H9 (cell line): ENCODE results near the gene NPHP4. TPM values are rescaled to one million over a fixed set of nuclear protein-coding genes. Genes with fewer than 3 reads are reported as not detected.

Experiments
- DNase-seq: peaks from one replicate; pipeline ENCODE4 v3.0.0-alpha.2; 2017
- H2AFZ ChIP-seq: one replicate; pipeline ENCODE4 v1.6.1; 2013; ENCODE audit warnings: mild to moderate bottlenecking, low read length, control low read depth, moderate library complexity
- H2AK5ac ChIP-seq: 2 replicates; pipeline ENCODE4 v1.6.1; 2013; ENCODE audit warnings: low read length, control low read depth, mixed read lengths; ENCODE audit not compliant: insufficient read length
- H2BK120ac ChIP-seq: one replicate; pipeline ENCODE4 v1.6.1; 2013; ENCODE audit warnings: low read depth, mild to moderate bottlenecking, low read length, control low read depth, inconsistent platforms; ENCODE audit not compliant: poor library complexity, severe bottlenecking
- H2BK12ac ChIP-seq: 2 replicates; pipeline ENCODE4 v1.6.1; 2013; ENCODE audit warnings: low read length, control low read depth, mixed read lengths, low read depth; ENCODE audit not compliant: insufficient read length
- H2BK15ac ChIP-seq: 2 replicates; pipeline ENCODE4 v1.6.1; 2013; ENCODE audit warnings: low read depth, low read length, control low read depth
- H2BK20ac ChIP-seq: one replicate; pipeline ENCODE4 v1.6.1; 2013; ENCODE audit warnings: low read depth, mild to moderate bottlenecking, low read length, control low read depth, inconsistent platforms; ENCODE audit not compliant: poor library complexity, severe bottlenecking
- H2BK5ac ChIP-seq: 2 replicates; pipeline ENCODE4 v1.6.1; 2013; ENCODE audit warnings: low read length, control low read depth, mixed read lengths; ENCODE audit not compliant: insufficient read length
- H3K14ac ChIP-seq: 2 replicates; pipeline ENCODE4 v1.6.1; 2013; ENCODE audit warnings: low read length, control low read depth; ENCODE audit not compliant: insufficient read depth
- H3K18ac ChIP-seq: 2 replicates; pipeline ENCODE4 v1.6.1; 2013; ENCODE audit warnings: low read depth, mild to moderate bottlenecking, mixed read lengths, low read length, control low read depth; ENCODE audit not compliant: insufficient read length
- H3K23ac ChIP-seq: 2 replicates; pipeline ENCODE4 v1.6.1; 2013; ENCODE audit warnings: low read length, control low read depth, mixed read lengths, low read depth; ENCODE audit not compliant: insufficient read length
- H3K23me2 ChIP-seq: 2 replicates; pipeline ENCODE4 v1.6.1; 2013; ENCODE audit warnings: low read depth, mild to moderate bottlenecking, mixed read lengths, low read length, control low read depth; ENCODE audit not compliant: insufficient read length, poor library complexity, severe bottlenecking
- H3K27ac ChIP-seq: 2 replicates; pipeline ENCODE4 v1.5.1; 2013; ENCODE audit warnings: low read length, control low read depth, mixed read lengths, low read depth; ENCODE audit not compliant: insufficient read length
- H3K27me3 ChIP-seq: 2 replicates; pipeline ENCODE4 v1.6.1; 2013; ENCODE audit warnings: low read length, control low read depth, inconsistent platforms; ENCODE audit not compliant: insufficient read depth
- H3K4ac ChIP-seq: 2 replicates; pipeline ENCODE4 v1.6.1; 2013; ENCODE audit warnings: low read depth, mild to moderate bottlenecking, control low read depth, inconsistent platforms, low read length, moderate library complexity
- H3K4me1 ChIP-seq: 2 replicates; pipeline ENCODE4 v1.6.1; 2013; ENCODE audit warnings: low read length, control low read depth, inconsistent platforms; ENCODE audit not compliant: insufficient read depth
- H3K4me2 ChIP-seq: 2 replicates; pipeline ENCODE4 v1.6.1; 2013; ENCODE audit warnings: low read length, control low read depth, mixed read lengths; ENCODE audit not compliant: insufficient read length, insufficient read depth
- H3K56ac ChIP-seq: 2 replicates; pipeline ENCODE4 v1.6.1; 2013; ENCODE audit warnings: low read depth, mild to moderate bottlenecking, mixed read lengths, low read length, control low read depth; ENCODE audit not compliant: insufficient read length
- H3K79me1 ChIP-seq: 2 replicates; pipeline ENCODE4 v1.6.1; 2013; ENCODE audit warnings: low read depth, mild to moderate bottlenecking, moderate library complexity, low read length, control low read depth, inconsistent platforms; ENCODE audit not compliant: insufficient read depth, poor library complexity, severe bottlenecking
- H3K79me2 ChIP-seq: 2 replicates; pipeline ENCODE4 v1.6.1; 2013; ENCODE audit warnings: low read length, control low read depth, inconsistent platforms; ENCODE audit not compliant: insufficient read depth
- H3K9ac ChIP-seq: 2 replicates; pipeline ENCODE4 v1.6.1; 2013; ENCODE audit warnings: low read length, control low read depth, mixed read lengths; ENCODE audit not compliant: insufficient read length; ENCODE audit errors: extremely low read depth
- H3K9me3 ChIP-seq: one replicate; pipeline ENCODE4 v1.6.1; 2013; ENCODE audit warnings: low read depth, low read length, inconsistent platforms; ENCODE audit not compliant: control insufficient read depth
- H3T11ph ChIP-seq: one replicate; pipeline ENCODE4 v1.6.1; 2013; ENCODE audit warnings: mild to moderate bottlenecking, low read length, control low read depth, inconsistent platforms
- H4K20me1 ChIP-seq: one replicate; pipeline ENCODE4 v1.6.1; 2013; ENCODE audit not compliant: control insufficient read depth, insufficient read length, insufficient read depth
- H4K5ac ChIP-seq: 2 replicates; pipeline ENCODE4 v1.6.1; 2013; ENCODE audit warnings: low read depth, mild to moderate bottlenecking, mixed read lengths, low read length, control low read depth; ENCODE audit not compliant: insufficient read length
- H4K8ac ChIP-seq: replicated peaks from 2 replicates; pipeline ENCODE4 v1.6.1; 2013; ENCODE audit warnings: low read length, control low read depth, mixed read lengths, low read depth; ENCODE audit not compliant: insufficient read length
- H4K91ac ChIP-seq: 2 replicates; pipeline ENCODE4 v1.6.1; 2013; ENCODE audit warnings: low read depth, mild to moderate bottlenecking, moderate library complexity, mixed read lengths, low read length, control low read depth; ENCODE audit not compliant: insufficient read length
- H3K27ac Mint-ChIP-seq, 3 experiments: 2 replicates in 2 of 3; 3 replicates in 1 of 3; pipeline ENCODE4 v1.8.0; 2020 to 2021; ENCODE audit warnings: mixed read lengths in 3 of 3, mild to moderate bottlenecking in 1 of 3, moderate library complexity in 1 of 3
- H3K27me3 Mint-ChIP-seq: 2 replicates; pipeline ENCODE4 v1.8.0; 2021; ENCODE audit warnings: low read depth, mild to moderate bottlenecking, moderate library complexity, mixed read lengths
- H3K36me3 Mint-ChIP-seq, 3 experiments: 2 replicates in 2 of 3; 3 replicates in 1 of 3; pipeline ENCODE4 v1.8.0; 2020 to 2021; ENCODE audit warnings: low read depth in 3 of 3, mixed read lengths in 3 of 3; ENCODE audit not compliant: insufficient read depth in 1 of 3
- H3K4me1 Mint-ChIP-seq, 2 experiments: 2 replicates each; pipeline ENCODE4 v1.8.0; 2020; ENCODE audit warnings: mixed read lengths in 2 of 2
- H3K4me3 Mint-ChIP-seq, 2 experiments: 2 replicates in 1 of 2; 3 replicates in 1 of 2; pipeline ENCODE4 v1.8.0; 2020 to 2021; ENCODE audit warnings: mild to moderate bottlenecking in 2 of 2, mixed read lengths in 2 of 2, moderate library complexity in 1 of 2
- H3K9me3 Mint-ChIP-seq, 2 experiments: 2 replicates in 1 of 2; 3 replicates in 1 of 2; pipeline ENCODE4 v1.8.0; 2020; ENCODE audit warnings: mild to moderate bottlenecking in 2 of 2, mixed read lengths in 2 of 2, moderate library complexity in 1 of 2
- whole genome bisulfite sequencing: extraction: QIAGEN DNeasy Blood & Tissue Kit; methylation state at CpG from one replicate; pipeline ENCODE4 v1.1.7; 2013; ENCODE audit warnings: missing lambda C conversion rate, low lambda C conversion rate, mixed read lengths; ENCODE audit not compliant: insufficient read length; ENCODE audit errors: extremely low coverage; 5-methylcytosine and 5-hydroxymethylcytosine counted together
- total RNA-seq: library from RNA; stranded (reverse); gene quantifications from 2 replicates; pipeline ENCODE4 v1.2.1, GENCODE V29; 2021
- TF ChIP-seq, protein P1 (sequence below): fragments of 200-600 bp; sonication (generic); conservative IDR thresholded peaks from 3 replicates; pipeline ENCODE4 v1.8.0; 2021; ENCODE audit warnings: antibody characterized with exemption, mild to moderate bottlenecking

The NPHP4 gene
- total RNA-seq, 1 experiment from 2014 or later, result 17.6 TPM

DNA sequence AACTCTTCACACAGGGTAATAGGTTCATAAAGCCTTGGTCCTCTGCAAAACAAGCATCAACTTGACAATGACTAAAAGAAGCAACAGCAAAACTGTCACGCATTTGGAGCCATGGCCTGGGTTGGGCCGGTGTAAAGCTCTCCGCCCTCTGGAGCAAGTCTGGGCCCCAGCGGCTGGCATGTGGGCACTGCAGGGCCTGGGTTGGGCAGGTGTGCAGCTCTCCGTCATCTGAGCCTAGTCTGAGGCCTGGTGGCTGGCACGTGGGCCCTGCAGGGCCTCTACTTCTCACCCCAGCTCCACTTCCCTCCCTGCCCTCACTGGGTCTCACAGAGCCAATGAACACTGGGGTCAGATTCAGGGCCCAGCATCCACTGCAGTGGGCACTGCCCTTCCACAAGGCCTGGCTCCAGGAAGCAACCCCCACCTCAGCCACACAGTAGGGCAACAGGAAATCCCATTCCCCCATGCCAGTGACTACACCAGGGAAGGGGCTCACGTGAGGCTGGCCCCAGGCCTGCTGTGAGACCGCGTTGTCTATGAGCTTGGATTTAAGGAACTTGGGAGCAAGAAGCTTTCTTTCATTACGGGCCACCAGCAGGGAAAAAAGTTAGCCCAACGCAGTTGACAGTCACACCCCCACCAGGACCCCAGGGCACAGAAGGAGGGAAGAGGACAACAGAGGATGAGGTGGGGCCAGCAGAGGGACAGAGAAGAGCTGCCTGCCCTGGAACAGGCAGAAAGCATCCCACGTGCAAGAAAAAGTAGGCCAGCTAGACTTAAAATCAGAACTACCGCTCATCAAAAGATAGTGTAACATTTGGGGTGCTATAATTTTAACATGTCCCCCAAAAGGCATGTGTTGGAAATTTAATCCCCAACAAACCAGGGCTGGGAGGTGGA, 52.7 kb downstream of the NPHP4 start:
- peaks cover 0 to 10% of the 10 kb centered on the region in 2 experiments; a peak in 1 of 5 replicates for H3K9me3 Mint-ChIP-seq
- Histone ChIP-seq H2AK5ac (no peak overlapping the region), H2BK20ac (no peak overlapping the region), H4K20me1 (no peaks in the 10 kb centered on the region), H3K23me2 (no peaks in the 10 kb centered on the region), H3K14ac (no peak overlapping the region; the same call in 1 of the 2 replicates), H3K56ac (no peak overlapping the region), H3K27ac (no peak overlapping the region), H3K4ac (no peak overlapping the region), H2BK5ac (no peak overlapping the region), H3K4me2 (no peak overlapping the region), H3K9me3 (no peaks in the 10 kb centered on the region), H3K27me3 (no peaks in the 10 kb centered on the region), H3K79me1 (no peaks in the 10 kb centered on the region), H4K8ac (no peak overlapping the region), H3K9ac (no peak overlapping the region), H3K4me1 (no peaks in the 10 kb centered on the region), H3K18ac (no peak overlapping the region), H2BK12ac (no peak overlapping the region), H2AFZ (no peak overlapping the region), H3T11ph (no peak overlapping the region), H4K91ac (no peak overlapping the region), H2BK15ac (no peak overlapping the region), H4K5ac (no peak overlapping the region), H3K23ac (no peak overlapping the region), H2BK120ac (no peak overlapping the region), H3K79me2 (no peaks in the 10 kb centered on the region)
- no CpG with 5 or more reads among the region's 13 CpGs for WGBS
- H3K27me3 Mint-ChIP-seq, result no peaks in the 10 kb centered on the region; the same call in 1 of the 2 replicates
- TF ChIP-seq, protein P1, sequence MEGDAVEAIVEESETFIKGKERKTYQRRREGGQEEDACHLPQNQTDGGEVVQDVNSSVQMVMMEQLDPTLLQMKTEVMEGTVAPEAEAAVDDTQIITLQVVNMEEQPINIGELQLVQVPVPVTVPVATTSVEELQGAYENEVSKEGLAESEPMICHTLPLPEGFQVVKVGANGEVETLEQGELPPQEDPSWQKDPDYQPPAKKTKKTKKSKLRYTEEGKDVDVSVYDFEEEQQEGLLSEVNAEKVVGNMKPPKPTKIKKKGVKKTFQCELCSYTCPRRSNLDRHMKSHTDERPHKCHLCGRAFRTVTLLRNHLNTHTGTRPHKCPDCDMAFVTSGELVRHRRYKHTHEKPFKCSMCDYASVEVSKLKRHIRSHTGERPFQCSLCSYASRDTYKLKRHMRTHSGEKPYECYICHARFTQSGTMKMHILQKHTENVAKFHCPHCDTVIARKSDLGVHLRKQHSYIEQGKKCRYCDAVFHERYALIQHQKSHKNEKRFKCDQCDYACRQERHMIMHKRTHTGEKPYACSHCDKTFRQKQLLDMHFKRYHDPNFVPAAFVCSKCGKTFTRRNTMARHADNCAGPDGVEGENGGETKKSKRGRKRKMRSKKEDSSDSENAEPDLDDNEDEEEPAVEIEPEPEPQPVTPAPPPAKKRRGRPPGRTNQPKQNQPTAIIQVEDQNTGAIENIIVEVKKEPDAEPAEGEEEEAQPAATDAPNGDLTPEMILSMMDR, result no peak
- peak overlapping the region in 2 of 3 experiments; percentile 20 to 59; a peak in 2 of 7 replicates for H3K27ac Mint-ChIP-seq
- H3K4me1 Mint-ChIP-seq, result peaks cover 3 to 5% of the 10 kb centered on the region in 2 experiments; a peak in 2 of 4 replicates
- H3K36me3 Mint-ChIP-seq, result peaks cover 13 to 28% (median 26%) of the 10 kb centered on the region in 3 experiments; a peak in 5 of 7 replicates
- DNase-seq, result peak; percentile 23
- H3K4me3 Mint-ChIP-seq, result no peak overlapping the region
